Measurements from ENCODE around the gene PPARGC1A.

DNA sequence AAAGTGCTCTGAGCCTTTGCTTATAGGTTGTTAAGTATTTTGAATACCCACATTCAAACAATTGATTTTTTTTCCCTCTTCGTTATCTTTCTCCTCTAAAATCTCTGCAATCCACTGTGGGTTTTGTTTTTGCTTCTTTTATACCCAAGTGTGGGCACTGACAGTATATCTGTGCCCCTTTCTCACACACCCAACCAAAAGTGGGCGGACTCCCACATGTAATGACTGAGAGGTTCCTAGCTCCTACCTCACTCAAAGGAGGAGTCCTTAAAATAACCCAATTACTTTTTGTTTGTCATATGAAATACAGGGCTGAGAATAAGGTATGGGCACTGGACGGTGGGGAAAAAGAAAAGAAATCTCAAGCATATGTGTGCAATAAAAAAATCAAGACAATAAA lies 51.7 kb downstream of the PPARGC1A start:
- no peak for TF ChIP-seq CTCF (IDR thresholded peaks at IDR 0.05)
- no peak for TF ChIP-seq POLR2AphosphoS5 (IDR thresholded peaks at IDR 0.05)
- no peak for TF ChIP-seq EP300 (IDR thresholded peaks at IDR 0.05)
- no peak for TF ChIP-seq POLR2A (IDR thresholded peaks at IDR 0.05)
